Astrocyte (in vitro differentiated cells and primary cell): ENCODE measurements around the gene ASCL5.

Source experiments
- CTCF ChIP-seq: IDR thresholded peaks from 2 replicates; pipeline ENCODE4 v1.5.1; 2011; ENCODE audit warnings: low read depth, mild to moderate bottlenecking, inconsistent platforms, low read length, moderate library complexity; ENCODE audit not compliant: insufficient read depth
- EZH2 ChIP-seq: IDR thresholded peaks from 2 replicates; pipeline ENCODE4 v1.6.1; 2012; ENCODE audit warnings: mild to moderate bottlenecking, low read length, inconsistent platforms; ENCODE audit not compliant: insufficient read depth

GRCh38 chr1:201065686-201066085, 61.3 kb downstream of the ASCL5 start:
- TF ChIP-seq CTCF = no peak
- TF ChIP-seq EZH2 = no peak
